Psoas muscle (tissue), 8 donors: Measurements from ENCODE around the gene ZFYVE26. TPM values are rescaled to one million over a fixed set of nuclear protein-coding genes. Genes with fewer than 3 reads are reported as not detected.

ENCODE experiments used
- ATAC-seq, 4 donors: fragments of 200-7000 bp; cut with Tn5 transposase; one replicate each; pipeline ENCODE4 v1.9.1; 2020; ENCODE audit warnings: moderate library complexity in 3 of 4, mild to moderate bottlenecking in 2 of 4
- DNase-seq, 2 donors: peaks; one replicate each; pipeline ENCODE4 v3.0.0-alpha.2; 2020
- H3K27ac ChIP-seq: fragments of 200-600 bp; one replicate; pipeline ENCODE4 v1.8.0; 2022
- H3K27me3 ChIP-seq, 3 donors: fragments of 200-600 bp in 1 of 3; one replicate each; pipeline versions ENCODE4 v1.6.1 to v1.8.0; 2013 to 2022; ENCODE audit warnings: low read length in 2 of 3, mild to moderate bottlenecking in 2 of 3, moderate library complexity in 1 of 3; ENCODE audit not compliant: insufficient read depth in 3 of 3
- H3K36me3 ChIP-seq, 2 donors: fragments of 200-600 bp in 1 of 2; one replicate each; pipeline versions ENCODE4 v1.6.1 to v1.8.0; 2013 to 2022; ENCODE audit warnings: low read depth in 1 of 2, mild to moderate bottlenecking in 1 of 2, moderate library complexity in 1 of 2; ENCODE audit not compliant: insufficient read depth in 1 of 2
- H3K4me1 ChIP-seq: fragments of 200-600 bp; one replicate; pipeline ENCODE4 v1.8.0; 2022
- H3K4me3 ChIP-seq: fragments of 200-600 bp; one replicate; pipeline ENCODE4 v1.8.0; 2022; ENCODE audit warnings: mild to moderate bottlenecking
- H3K9me3 ChIP-seq: fragments of 200-600 bp; one replicate; pipeline ENCODE4 v1.8.0; 2022
- CTCF ChIP-seq: fragments of 200-600 bp; IDR thresholded peaks from one replicate; pipeline ENCODE4 v1.8.0; 2022; ENCODE audit warnings: antibody characterized with exemption
- whole genome bisulfite sequencing, 3 donors: extraction: QIAGEN DNeasy Blood & Tissue Kit; methylation state at CpG; one replicate each; pipeline versions ENCODE4 v1.1.6 to v1.1.7; 2013; 5-methylcytosine and 5-hydroxymethylcytosine counted together
- intact Hi-C, 2 donors: fragments of 100-400 bp; cut with DNase I; formaldehyde crosslinking; loops; one replicate each; pipeline versions ENCODE4 v1.11.0 to v1.14.2; 2022
- polyA plus RNA-seq, 3 donors: library from polyadenylated mRNA; stranded (reverse); fragments of 200-250 nt; gene quantifications; one replicate each; pipeline ENCODE4 v1.2.3, GENCODE V29; 2013
- total RNA-seq, 4 donors: library from RNA; stranded (reverse); fragmentation: NEBNext Ultra II Directional in 2 of 4; extraction: Animal tissue kit (Norgen Biotek cat#: 25700) in 2 of 4; gene quantifications; one replicate each; pipeline versions ENCODE4 v1.2.1 to v1.2.4, GENCODE V29; 2021 to 2023
- donor health status: healthy with polysubstance abuse.
- donor health status: DM: no; HTN: no; CAD: no; lungs with moderate emphysema.
- donor health status: Bipolar disorder and iron deficiency.
- donor health status: healthy.
- donor health status: DM: yes; HTN: yes; CAD: no.
- donor health status: DM: no; HTN: no; CAD: no.
- donor health status: DM: no; HTN: no; CAD: no.
- donor health status: DM: yes; HTN: yes; CAD: no.

The ZFYVE26 gene
- total and polyA plus RNA-seq, 7 donors, result 3.9 to 18.7 (median 14.9) TPM

- no peak for ATAC-seq
- no peak for TF ChIP-seq CTCF
- H3K27me3 ChIP-seq, result no peaks in the 10 kb centered on the region
- no peaks in the 10 kb centered on the region for H3K36me3 ChIP-seq
- H3K4me3 ChIP-seq, result no peak overlapping the region
- intact Hi-C loops, result no loop called here
- WGBS, 3 donors, result 85 to 91% (median 89%) methylated on average over 9 of the region's 9 CpGs
- no peaks in the 10 kb centered on the region for H3K9me3 ChIP-seq
- no peaks in the 10 kb centered on the region for H3K4me1 ChIP-seq
- DNase-seq, result no peak
- no peak overlapping the region for H3K27ac ChIP-seq
These were observed 33.9 kb upstream of the ZFYVE26 start for GRCh38 chr14:67850066-67850830.

GRCh38 chr14:67846029-67846610 is 29.7 kb upstream of the ZFYVE26 start:
- intact Hi-C loops, result no loop called here
- Histone ChIP-seq H3K27ac (no peak overlapping the region), H3K4me1 (no peaks in the 10 kb centered on the region), H3K9me3 (no peaks in the 10 kb centered on the region), H3K36me3 (no peaks in the 10 kb centered on the region), H3K4me3 (no peak overlapping the region), H3K27me3 (no peaks in the 10 kb centered on the region)
- DNase-seq (no peak), ATAC-seq (no peak)
- WGBS, 3 donors, result 92 to 94% (median 94%) methylated on average over 17 of the region's 17 CpGs
- no peak for TF ChIP-seq CTCF

- no peaks in the 10 kb centered on the region for H3K4me1 ChIP-seq
- 27 to 40% (median 40%) methylated on average over 2 of the region's 2 CpGs for WGBS, 3 donors
- DNase-seq (no peak), ATAC-seq (peak in 2 of 4 donors; percentile 38 to 46)
- H3K36me3 ChIP-seq, result no peaks in the 10 kb centered on the region
- TF ChIP-seq CTCF, result peak; percentile 42
- no peak overlapping the region for H3K27ac ChIP-seq
- no peaks in the 10 kb centered on the region for H3K9me3 ChIP-seq
- H3K27me3 ChIP-seq, result no peaks in the 10 kb centered on the region
- H3K4me3 ChIP-seq, result no peak overlapping the region
- intact Hi-C loops, result loop anchor here in 1 of 2 donors (2.0 to 5.0 kb wide), 2 partner anchors 980 to 1005 kb away; no protein-coding TSS in a partner anchor
These were observed 20.7 kb upstream of the ZFYVE26 start for GRCh38 chr14:67837011-67837624.

- no peak overlapping the region for H3K27ac ChIP-seq
- H3K9me3 ChIP-seq, result no peaks in the 10 kb centered on the region
- H3K4me3 ChIP-seq, result no peak overlapping the region
- DNase-seq, result no peak
- no peak for ATAC-seq
- no peak for TF ChIP-seq CTCF
- no peaks in the 10 kb centered on the region for H3K27me3 ChIP-seq
- intact Hi-C loops, result loop anchor here in 1 of 2 donors (5.0 kb wide), 1 partner anchor 1007 kb away; no protein-coding TSS in a partner anchor
- no peaks in the 10 kb centered on the region for H3K36me3 ChIP-seq
- H3K4me1 ChIP-seq, result no peaks in the 10 kb centered on the region
These were observed 19.2 kb upstream of the ZFYVE26 start for GRCh38 chr14:67835596-67835995.
